ENCODE data around the gene CACNA1B.

- TF ChIP-seq, protein P1, sequence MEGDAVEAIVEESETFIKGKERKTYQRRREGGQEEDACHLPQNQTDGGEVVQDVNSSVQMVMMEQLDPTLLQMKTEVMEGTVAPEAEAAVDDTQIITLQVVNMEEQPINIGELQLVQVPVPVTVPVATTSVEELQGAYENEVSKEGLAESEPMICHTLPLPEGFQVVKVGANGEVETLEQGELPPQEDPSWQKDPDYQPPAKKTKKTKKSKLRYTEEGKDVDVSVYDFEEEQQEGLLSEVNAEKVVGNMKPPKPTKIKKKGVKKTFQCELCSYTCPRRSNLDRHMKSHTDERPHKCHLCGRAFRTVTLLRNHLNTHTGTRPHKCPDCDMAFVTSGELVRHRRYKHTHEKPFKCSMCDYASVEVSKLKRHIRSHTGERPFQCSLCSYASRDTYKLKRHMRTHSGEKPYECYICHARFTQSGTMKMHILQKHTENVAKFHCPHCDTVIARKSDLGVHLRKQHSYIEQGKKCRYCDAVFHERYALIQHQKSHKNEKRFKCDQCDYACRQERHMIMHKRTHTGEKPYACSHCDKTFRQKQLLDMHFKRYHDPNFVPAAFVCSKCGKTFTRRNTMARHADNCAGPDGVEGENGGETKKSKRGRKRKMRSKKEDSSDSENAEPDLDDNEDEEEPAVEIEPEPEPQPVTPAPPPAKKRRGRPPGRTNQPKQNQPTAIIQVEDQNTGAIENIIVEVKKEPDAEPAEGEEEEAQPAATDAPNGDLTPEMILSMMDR (IDR thresholded peaks at IDR 0.05 in 8 of 11, conservative IDR thresholded peaks at IDR 0.05 in 3 of 11), result no peak
- TF ChIP-seq POLR2A (IDR thresholded peaks at IDR 0.05), result no peak
- TF ChIP-seq POLR2AphosphoS5 (IDR thresholded peaks at IDR 0.05), result no peak
These were observed 15.0 kb downstream of the CACNA1B start for GRCh38 chr9:137892424-137893191.

Measured in spleen (tissue), 7 donors.